ENCODE measurements around the gene YY1.
"Not testable (repeated sequence)": the region's sequence is repeated elsewhere in the genome, so short reads cannot be mapped to it uniquely, and the experiment has no call there.

The YY1 gene

DNA sequence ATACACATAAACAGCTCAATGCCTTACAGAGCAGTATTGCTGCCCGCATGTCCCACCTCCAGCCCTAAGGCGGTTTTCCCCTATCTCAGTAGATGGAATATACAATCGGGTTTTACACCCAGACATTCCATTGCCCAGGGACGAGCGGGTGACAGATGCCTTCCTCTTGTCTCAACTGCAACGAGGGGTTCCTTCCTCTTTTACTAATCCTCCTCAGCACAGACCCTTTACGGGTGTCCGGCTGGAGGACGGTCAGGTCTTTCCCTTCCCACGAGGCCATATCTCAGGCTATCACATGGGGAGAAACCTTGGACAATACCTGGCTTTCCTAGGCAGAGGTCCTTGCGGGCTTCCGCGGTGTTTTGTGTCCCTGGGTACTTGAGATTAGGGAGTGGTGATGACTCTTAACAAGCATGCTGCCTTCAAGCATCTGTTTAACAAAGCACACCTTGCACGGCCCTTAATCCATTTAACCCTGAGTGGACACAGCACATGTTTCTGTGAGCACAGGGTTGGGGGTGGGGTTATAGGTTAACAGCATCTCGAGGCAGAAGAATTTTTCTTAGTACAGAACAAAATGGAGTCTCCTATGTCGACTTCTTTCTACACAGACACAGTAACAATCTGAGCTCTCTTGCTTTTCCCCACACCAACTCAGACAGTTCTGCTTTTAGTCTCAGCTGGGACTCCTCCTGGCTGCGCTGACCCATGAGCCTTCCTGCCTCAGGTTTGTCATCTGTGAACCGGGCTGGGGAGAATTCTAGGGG lies 73.3 kb downstream of the YY1 start:
- ATAC-seq: not testable (repeated sequence)

DNA sequence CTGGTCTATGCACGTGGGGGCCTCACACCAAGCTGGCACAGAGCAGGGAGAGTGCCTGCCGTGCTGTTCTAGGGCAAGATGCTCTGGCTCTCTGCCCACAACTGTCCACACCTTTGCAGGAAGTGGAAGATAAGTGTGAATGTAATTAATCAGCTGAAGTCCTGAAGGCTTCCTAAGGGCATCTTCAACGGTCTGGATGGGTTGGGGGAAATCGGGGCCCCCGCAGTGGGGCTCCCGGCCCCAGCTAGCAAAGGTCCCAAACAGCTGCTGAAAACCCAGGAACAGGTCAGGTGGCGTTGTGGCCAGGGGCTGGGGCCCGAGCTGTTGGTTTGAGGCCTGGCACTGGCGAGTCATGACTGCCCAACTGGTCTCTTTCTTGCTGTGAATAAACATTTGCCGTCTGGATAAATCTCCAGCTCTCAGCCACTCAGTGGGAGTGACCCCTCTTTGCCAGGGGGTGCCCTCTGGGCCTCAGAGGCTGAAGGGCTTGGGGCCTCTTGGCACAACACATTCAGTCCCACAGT lies 74.0 kb downstream of the YY1 start:
- ATAC-seq: no peak

DNA sequence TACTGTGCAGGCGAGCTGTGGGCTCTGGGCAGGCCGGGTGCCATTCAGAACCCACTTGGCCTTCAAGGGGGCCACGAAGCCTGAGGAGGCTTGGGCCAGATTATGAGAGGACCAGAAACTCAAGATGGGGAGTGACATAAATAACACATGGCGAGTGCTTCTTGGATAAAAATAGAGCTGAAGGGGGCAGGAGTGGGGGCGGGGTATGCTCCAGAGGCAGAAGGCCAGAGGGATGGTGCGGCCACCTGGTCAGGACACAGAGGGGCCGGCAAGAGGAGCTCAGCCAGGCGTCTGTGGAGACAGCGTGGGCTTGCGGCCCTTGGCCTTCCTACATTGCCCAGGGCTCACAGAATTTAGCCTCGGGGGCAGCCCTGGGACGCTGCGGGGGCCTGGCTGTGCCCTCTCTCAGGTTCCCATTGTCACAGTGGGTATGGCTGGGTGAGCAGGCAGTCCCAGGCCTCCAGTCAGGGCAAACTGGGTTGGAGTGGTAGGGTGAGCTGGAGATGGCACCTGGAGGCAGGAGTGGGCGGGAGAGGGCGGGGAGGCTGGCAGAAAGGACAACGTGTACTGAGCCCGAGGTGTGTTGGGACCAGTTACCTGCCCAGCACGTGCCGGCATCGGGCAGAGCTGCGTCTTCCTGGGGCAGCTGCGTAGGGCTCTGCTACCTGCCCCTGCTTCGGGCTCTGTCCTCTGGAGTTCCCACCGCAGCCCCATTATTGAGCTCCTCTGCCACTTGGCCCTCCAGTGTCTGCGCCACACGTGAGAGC lies 74.7 kb downstream of the YY1 start:
- no peak for ATAC-seq
- TF ChIP-seq ZFP30 (CRISPR knock-in tag; IDR thresholded peaks at IDR 0.05): no peak
- no peak for TF ChIP-seq OSR1 (CRISPR knock-in tag; IDR thresholded peaks at IDR 0.05)
- TF ChIP-seq TSHZ2 (CRISPR knock-in tag; IDR thresholded peaks at IDR 0.05): no peak
- no peak for TF ChIP-seq CSDC2 (CRISPR knock-in tag; IDR thresholded peaks at IDR 0.05)
- TF ChIP-seq ZFP3 (CRISPR knock-in tag; IDR thresholded peaks at IDR 0.05): no peak
- TF ChIP-seq TOX (CRISPR knock-in tag; IDR thresholded peaks at IDR 0.05; ENCODE audit: borderline replicate concordance): no peak
- no peak for TF ChIP-seq ZNF70 (CRISPR knock-in tag; IDR thresholded peaks at IDR 0.05)
- TF ChIP-seq GLIS3 (CRISPR knock-in tag; IDR thresholded peaks at IDR 0.05): no peak

More for the DNA sequence above, 74.0 kb downstream of the YY1 start:
- TF ChIP-seq ZNF70 (CRISPR knock-in tag; IDR thresholded peaks at IDR 0.05): no peak
- TF ChIP-seq TCF4 (CRISPR knock-in tag; IDR thresholded peaks at IDR 0.05; ENCODE audit: borderline replicate concordance): no peak
- TF ChIP-seq ZC3H10 (CRISPR knock-in tag; IDR thresholded peaks at IDR 0.05): no peak
- TF ChIP-seq TSHZ2 (CRISPR knock-in tag; IDR thresholded peaks at IDR 0.05): no peak
- TF ChIP-seq, protein P1, sequence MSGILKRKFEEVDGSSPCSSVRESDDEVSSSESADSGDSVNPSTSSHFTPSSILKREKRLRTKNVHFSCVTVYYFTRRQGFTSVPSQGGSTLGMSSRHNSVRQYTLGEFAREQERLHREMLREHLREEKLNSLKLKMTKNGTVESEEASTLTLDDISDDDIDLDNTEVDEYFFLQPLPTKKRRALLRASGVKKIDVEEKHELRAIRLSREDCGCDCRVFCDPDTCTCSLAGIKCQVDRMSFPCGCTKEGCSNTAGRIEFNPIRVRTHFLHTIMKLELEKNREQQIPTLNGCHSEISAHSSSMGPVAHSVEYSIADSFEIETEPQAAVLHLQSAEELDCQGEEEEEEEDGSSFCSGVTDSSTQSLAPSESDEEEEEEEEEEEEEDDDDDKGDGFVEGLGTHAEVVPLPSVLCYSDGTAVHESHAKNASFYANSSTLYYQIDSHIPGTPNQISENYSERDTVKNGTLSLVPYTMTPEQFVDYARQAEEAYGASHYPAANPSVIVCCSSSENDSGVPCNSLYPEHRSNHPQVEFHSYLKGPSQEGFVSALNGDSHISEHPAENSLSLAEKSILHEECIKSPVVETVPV (CRISPR knock-in tag; IDR thresholded peaks at IDR 0.05): no peak
- TF ChIP-seq ZFP30 (CRISPR knock-in tag; IDR thresholded peaks at IDR 0.05): no peak
- no peak for TF ChIP-seq SNAI2 (CRISPR knock-in tag; IDR thresholded peaks at IDR 0.05)
- no peak for TF ChIP-seq ARNTL (CRISPR knock-in tag; IDR thresholded peaks at IDR 0.05; ENCODE audit: borderline replicate concordance, low read depth)
- no peak for TF ChIP-seq OSR1 (CRISPR knock-in tag; IDR thresholded peaks at IDR 0.05)
- TF ChIP-seq CREB5 (CRISPR knock-in tag; IDR thresholded peaks at IDR 0.05; ENCODE audit: low read depth): no peak
- TF ChIP-seq, protein P2, sequence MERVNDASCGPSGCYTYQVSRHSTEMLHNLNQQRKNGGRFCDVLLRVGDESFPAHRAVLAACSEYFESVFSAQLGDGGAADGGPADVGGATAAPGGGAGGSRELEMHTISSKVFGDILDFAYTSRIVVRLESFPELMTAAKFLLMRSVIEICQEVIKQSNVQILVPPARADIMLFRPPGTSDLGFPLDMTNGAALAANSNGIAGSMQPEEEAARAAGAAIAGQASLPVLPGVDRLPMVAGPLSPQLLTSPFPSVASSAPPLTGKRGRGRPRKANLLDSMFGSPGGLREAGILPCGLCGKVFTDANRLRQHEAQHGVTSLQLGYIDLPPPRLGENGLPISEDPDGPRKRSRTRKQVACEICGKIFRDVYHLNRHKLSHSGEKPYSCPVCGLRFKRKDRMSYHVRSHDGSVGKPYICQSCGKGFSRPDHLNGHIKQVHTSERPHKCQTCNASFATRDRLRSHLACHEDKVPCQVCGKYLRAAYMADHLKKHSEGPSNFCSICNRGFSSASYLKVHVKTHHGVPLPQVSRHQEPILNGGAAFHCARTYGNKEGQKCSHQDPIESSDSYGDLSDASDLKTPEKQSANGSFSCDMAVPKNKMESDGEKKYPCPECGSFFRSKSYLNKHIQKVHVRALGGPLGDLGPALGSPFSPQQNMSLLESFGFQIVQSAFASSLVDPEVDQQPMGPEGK (CRISPR knock-in tag; IDR thresholded peaks at IDR 0.05; ENCODE audit: borderline replicate concordance): no peak
- TF ChIP-seq ZNF565 (CRISPR knock-in tag; conservative IDR thresholded peaks at IDR 0.05; ENCODE audit: low read depth): no peak
- no peak for TF ChIP-seq ZNF8 (CRISPR knock-in tag; IDR thresholded peaks at IDR 0.05)
- no peak for TF ChIP-seq ESRRG (CRISPR knock-in tag; IDR thresholded peaks at IDR 0.05)
- TF ChIP-seq ZFP3 (CRISPR knock-in tag; IDR thresholded peaks at IDR 0.05): no peak
- no peak for TF ChIP-seq ISL1 (CRISPR knock-in tag; IDR thresholded peaks at IDR 0.05)
- no peak for TF ChIP-seq PPARA (CRISPR knock-in tag; IDR thresholded peaks at IDR 0.05; ENCODE audit: borderline replicate concordance)
- no peak for TF ChIP-seq GLIS3 (CRISPR knock-in tag; IDR thresholded peaks at IDR 0.05)

All from SK-N-SH treated with all-trans-retinoic acid at 6 μM for 48 hours (cell line).